CD4-positive, CD25-positive, alpha-beta regulatory T cell (primary cell): Measurements from ENCODE around the gene B3GAT1. TPM values are rescaled to one million over a fixed set of nuclear protein-coding genes. Genes with fewer than 3 reads are reported as not detected.

ENCODE experiments used
- ATAC-seq, 2 donors: fragments of 150-1000 bp; cut with Tn5 transposase; one replicate each; pipeline ENCODE4 v1.10.0; 2021; ENCODE audit warnings: low read depth in 2 of 2, moderate number of reproducible peaks in 2 of 2, moderate library complexity in 1 of 2
- DNase-seq, 3 donors: peaks; one replicate each; pipeline versions ENCODE4 v3.0.0 to v3.0.0-alpha.2; 2012 to 2022; ENCODE audit warnings: mixed read lengths in 1 of 3
- H3K27ac ChIP-seq: one replicate; pipeline ENCODE4 v1.7.0; 2013; ENCODE audit warnings: mild to moderate bottlenecking, low read length; ENCODE audit not compliant: insufficient read depth, poor library complexity, severe bottlenecking
- H3K27me3 ChIP-seq: one replicate; pipeline ENCODE4 v1.7.0; 2013; ENCODE audit warnings: low read length; ENCODE audit not compliant: control insufficient read depth, insufficient read depth
- H3K36me3 ChIP-seq: one replicate; pipeline ENCODE4 v1.7.0; 2013; ENCODE audit warnings: mild to moderate bottlenecking, low read length, moderate library complexity; ENCODE audit not compliant: control insufficient read depth, insufficient read depth
- H3K4me1 ChIP-seq: 2 replicates; pipeline ENCODE4 v1.7.0; 2013; ENCODE audit warnings: mild to moderate bottlenecking, low read length; ENCODE audit not compliant: insufficient read depth, control insufficient read depth, poor library complexity, severe bottlenecking
- H3K4me3 ChIP-seq: one replicate; pipeline ENCODE4 v1.7.0; 2013; ENCODE audit warnings: low read depth, mild to moderate bottlenecking, low read length, moderate library complexity
- H3K9me3 ChIP-seq, 2 experiments: 1 replicate in 1 of 2; 2 replicates in 1 of 2; pipeline ENCODE4 v1.7.0; 2013; ENCODE audit warnings: low read length in 2 of 2, mild to moderate bottlenecking in 1 of 2, moderate library complexity in 1 of 2; ENCODE audit not compliant: control insufficient read depth in 2 of 2
- H3K27ac Mint-ChIP-seq, 3 donors: one replicate each; pipeline ENCODE4 v1.8.0; 2020 to 2022; ENCODE audit warnings: mild to moderate bottlenecking in 3 of 3, mixed read lengths in 3 of 3, moderate library complexity in 2 of 3
- H3K27me3 Mint-ChIP-seq: one replicate; pipeline ENCODE4 v1.8.0; 2022; ENCODE audit warnings: mild to moderate bottlenecking, mixed read lengths
- H3K36me3 Mint-ChIP-seq: one replicate; pipeline ENCODE4 v1.8.0; 2020; ENCODE audit warnings: mixed read lengths
- H3K4me1 Mint-ChIP-seq, 4 donors: one replicate each; pipeline ENCODE4 v1.8.0; 2020 to 2022; ENCODE audit warnings: mixed read lengths in 4 of 4, mild to moderate bottlenecking in 1 of 4
- H3K4me3 Mint-ChIP-seq, 4 donors: one replicate each; pipeline ENCODE4 v1.8.0; 2020 to 2022; ENCODE audit warnings: mild to moderate bottlenecking in 4 of 4, mixed read lengths in 4 of 4, moderate library complexity in 3 of 4
- H3K9me3 Mint-ChIP-seq, 7 donors: one replicate each; pipeline ENCODE4 v1.8.0; 2020 to 2022; ENCODE audit warnings: mixed read lengths in 7 of 7, mild to moderate bottlenecking in 3 of 7, moderate library complexity in 2 of 7
- polyA plus RNA-seq, 4 donors: library from polyadenylated mRNA; unstranded; fragments of 300-500 nt; fragmentation: Illumina TruSeq; gene quantifications; one replicate each; pipeline ENCODE4 v1.2.3, GENCODE V29; 2021
- total RNA-seq: library from RNA; stranded (reverse); gene quantifications from one replicate; pipeline ENCODE4 v1.2.3, GENCODE V29; 2022

The B3GAT1 gene
- total and polyA plus RNA-seq, 5 donors from 2014 or later = 1.9 TPM; not detected in 4

DNA sequence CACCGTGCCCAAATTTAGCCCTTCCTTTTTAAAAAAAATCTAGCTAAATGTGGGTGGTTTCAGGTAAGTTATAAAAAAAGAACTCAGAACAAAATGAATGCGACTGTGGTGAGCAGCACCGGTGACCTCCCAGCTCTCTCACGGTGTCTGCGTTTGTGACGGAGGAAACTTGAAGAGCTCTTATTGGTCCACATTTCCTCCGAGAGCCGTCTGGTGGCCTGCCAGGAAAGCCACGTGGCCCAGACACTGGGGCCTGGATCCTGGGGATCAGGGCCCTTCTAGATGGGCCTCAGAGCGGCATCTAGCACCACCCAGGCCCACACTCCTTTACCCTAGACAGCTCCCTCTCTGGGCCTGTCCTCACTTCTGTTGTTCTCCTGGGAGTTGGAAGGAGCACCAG is 39.5 kb downstream of the B3GAT1 start:
- H3K27me3 ChIP-seq = no peaks in the 10 kb centered on the region
- no peaks in the 10 kb centered on the region for H3K36me3 Mint-ChIP-seq
- no peaks in the 10 kb centered on the region for H3K9me3 Mint-ChIP-seq
- H3K27ac ChIP-seq = no peak overlapping the region
- H3K9me3 ChIP-seq = no peaks in the 10 kb centered on the region
- H3K36me3 ChIP-seq = no peaks in the 10 kb centered on the region
- ATAC-seq (no peak), DNase-seq (no peak)
- H3K27ac Mint-ChIP-seq = no peak overlapping the region
- peaks cover 6% of the 10 kb centered on the region for H3K27me3 Mint-ChIP-seq
- no peak overlapping the region for H3K4me3 Mint-ChIP-seq
- no peaks in the 10 kb centered on the region for H3K4me1 ChIP-seq
- no peaks in the 10 kb centered on the region for H3K4me1 Mint-ChIP-seq
- H3K4me3 ChIP-seq = no peak overlapping the region

DNA sequence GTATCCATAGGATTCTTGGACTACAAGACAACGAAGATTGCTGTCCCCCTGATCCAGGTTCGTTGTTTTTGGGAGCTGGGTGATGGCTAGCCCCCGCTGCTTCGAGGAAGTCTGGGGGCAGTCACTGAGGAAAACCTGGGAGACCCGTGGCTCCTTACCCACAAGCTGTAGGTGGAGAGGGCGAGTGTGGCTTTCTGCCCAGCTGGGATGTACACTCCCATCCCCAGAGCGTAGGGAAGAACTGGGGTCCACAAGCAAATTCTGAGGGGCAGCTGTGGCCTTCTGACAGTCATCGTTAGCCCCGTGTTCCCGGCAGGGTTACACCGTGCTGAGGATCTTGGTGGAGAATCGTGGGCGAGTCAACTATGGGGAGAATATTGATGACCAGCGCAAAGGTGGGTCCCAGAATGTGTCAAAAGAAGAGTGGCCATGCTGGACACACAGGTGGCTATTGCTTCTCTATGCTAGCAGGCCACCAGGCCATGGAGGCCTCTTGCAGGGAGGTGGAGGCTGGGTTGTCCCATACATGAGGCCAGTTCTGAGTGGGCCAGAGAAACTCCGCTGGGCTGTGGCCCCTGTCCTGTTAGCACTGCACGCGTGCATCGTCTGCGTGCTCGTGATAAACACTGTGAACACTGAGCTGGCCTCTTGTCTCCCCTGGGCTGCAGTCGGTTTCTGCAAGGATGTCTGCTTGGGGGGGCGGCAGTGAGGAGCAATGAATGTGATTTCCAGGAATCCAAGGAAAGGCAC is 40.4 kb downstream of the B3GAT1 start:
- no peaks in the 10 kb centered on the region for H3K4me1 ChIP-seq
- H3K4me1 Mint-ChIP-seq = no peaks in the 10 kb centered on the region
- no peak overlapping the region for H3K27ac ChIP-seq
- DNase-seq (no peak), ATAC-seq (no peak)
- no peaks in the 10 kb centered on the region for H3K36me3 Mint-ChIP-seq
- peaks cover 6% of the 10 kb centered on the region for H3K27me3 Mint-ChIP-seq
- H3K27me3 ChIP-seq = no peaks in the 10 kb centered on the region
- H3K36me3 ChIP-seq = no peaks in the 10 kb centered on the region
- no peak overlapping the region for H3K4me3 ChIP-seq
- no peaks in the 10 kb centered on the region for H3K9me3 ChIP-seq
- no peak overlapping the region for H3K4me3 Mint-ChIP-seq
- no peaks in the 10 kb centered on the region for H3K9me3 Mint-ChIP-seq
- no peak overlapping the region for H3K27ac Mint-ChIP-seq

DNA sequence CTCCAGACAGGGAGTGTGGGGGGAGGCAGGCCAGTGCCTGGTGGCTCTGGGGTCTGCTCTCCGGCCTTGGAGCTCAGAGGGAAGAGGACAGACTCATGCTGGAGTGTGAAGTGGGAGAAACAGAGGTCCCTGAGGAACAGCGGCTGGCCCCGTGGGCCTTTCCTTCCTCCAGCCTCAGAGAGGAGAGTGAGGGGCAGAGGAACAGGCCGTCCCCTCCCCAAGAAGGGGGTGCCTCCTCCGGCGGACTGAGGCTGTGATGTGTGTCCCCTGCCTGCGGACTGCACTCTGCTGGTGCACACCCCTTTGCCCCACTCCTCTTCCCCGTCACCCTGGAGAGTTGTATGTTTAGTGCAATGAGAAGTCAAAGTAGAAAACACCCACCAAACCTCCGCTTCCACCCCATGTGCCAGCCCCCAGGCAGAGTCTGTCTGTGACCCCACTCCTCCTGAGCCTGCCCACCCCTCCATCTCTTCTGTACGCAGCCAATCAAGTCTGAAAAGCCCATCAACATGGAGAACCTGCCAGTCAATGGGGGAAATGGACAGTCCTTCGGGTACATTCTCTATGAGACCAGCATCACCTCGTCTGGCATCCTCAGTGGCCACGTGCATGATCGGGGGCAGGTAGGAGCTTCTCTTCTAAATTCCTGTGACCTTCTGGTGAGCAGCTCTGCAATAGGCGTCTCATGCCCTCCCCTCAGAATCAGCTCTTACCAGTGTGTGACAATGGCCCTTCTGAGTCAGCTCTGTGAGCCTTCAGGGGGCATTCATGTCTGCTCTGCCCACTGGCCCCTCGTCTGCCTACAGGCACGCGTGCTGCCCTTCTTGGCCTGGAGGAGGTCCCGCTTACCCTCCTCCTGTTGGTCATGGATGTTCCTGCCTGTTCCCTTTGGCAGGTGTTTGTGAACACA is 41.3 kb downstream of the B3GAT1 start:
- no peaks in the 10 kb centered on the region for H3K4me1 ChIP-seq
- Mint-ChIP-seq H3K4me3 (no peak overlapping the region), H3K9me3 (no peaks in the 10 kb centered on the region), H3K27me3 (peaks cover 6% of the 10 kb centered on the region), H3K4me1 (no peaks in the 10 kb centered on the region), H3K36me3 (no peaks in the 10 kb centered on the region), H3K27ac (no peak overlapping the region)
- no peaks in the 10 kb centered on the region for H3K9me3 ChIP-seq
- ATAC-seq (no peak), DNase-seq (no peak)
- no peaks in the 10 kb centered on the region for H3K27me3 ChIP-seq
- H3K36me3 ChIP-seq = no peaks in the 10 kb centered on the region
- no peak overlapping the region for H3K4me3 ChIP-seq
- H3K27ac ChIP-seq = no peak overlapping the region

DNA sequence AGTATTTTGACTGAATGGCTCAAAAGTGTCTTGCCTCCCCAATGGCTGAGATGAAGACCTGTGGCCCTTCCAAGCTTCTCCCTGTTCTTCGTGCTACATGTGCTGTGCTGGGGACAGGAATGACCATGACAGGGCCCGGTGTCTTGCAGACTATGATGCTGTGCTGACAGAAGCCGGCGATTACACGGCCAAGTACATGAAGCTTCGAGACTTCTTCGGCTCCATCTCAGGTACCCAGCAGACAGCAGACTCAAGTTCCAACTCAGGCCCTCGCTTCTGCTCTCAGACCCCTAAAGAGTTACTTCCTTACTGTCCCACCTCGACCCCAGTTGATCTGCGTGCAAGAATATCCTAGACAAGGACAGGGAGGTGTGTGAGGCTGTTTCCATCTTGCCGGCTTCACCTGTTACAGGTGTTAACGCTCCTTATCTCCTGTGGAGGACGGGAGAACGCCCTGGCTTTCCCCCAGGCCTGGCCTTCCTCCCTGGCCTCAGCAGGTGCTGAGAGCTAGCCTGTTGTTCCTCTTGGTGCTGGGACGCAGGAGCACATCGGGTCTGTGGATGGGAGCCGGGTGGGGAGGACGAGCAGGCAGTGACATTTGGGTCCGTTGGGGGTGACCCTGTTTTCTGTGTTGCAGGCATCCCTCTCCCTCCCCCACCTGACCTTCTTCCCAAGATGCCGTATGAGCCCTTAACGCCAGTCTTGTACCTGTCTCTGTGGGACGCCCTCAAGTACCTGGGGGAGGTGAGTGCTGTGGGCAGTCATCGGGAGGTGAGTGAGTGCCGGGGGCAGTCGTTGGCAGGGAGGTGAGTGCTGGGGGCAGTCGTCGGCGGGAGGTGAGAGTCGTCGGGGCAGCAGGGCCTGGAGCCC is 42.2 kb downstream of the B3GAT1 start:
- H3K36me3 Mint-ChIP-seq = no peaks in the 10 kb centered on the region
- DNase-seq (no peak), ATAC-seq (no peak)
- no peaks in the 10 kb centered on the region for H3K4me1 ChIP-seq
- no peaks in the 10 kb centered on the region for H3K9me3 Mint-ChIP-seq
- H3K27me3 ChIP-seq = no peaks in the 10 kb centered on the region
- H3K4me1 Mint-ChIP-seq = no peaks in the 10 kb centered on the region
- H3K4me3 ChIP-seq = no peak overlapping the region
- no peak overlapping the region for H3K27ac Mint-ChIP-seq
- no peak overlapping the region for H3K4me3 Mint-ChIP-seq
- peaks cover 6% of the 10 kb centered on the region for H3K27me3 Mint-ChIP-seq
- H3K36me3 ChIP-seq = no peaks in the 10 kb centered on the region
- no peaks in the 10 kb centered on the region for H3K9me3 ChIP-seq
- no peak overlapping the region for H3K27ac ChIP-seq

DNA sequence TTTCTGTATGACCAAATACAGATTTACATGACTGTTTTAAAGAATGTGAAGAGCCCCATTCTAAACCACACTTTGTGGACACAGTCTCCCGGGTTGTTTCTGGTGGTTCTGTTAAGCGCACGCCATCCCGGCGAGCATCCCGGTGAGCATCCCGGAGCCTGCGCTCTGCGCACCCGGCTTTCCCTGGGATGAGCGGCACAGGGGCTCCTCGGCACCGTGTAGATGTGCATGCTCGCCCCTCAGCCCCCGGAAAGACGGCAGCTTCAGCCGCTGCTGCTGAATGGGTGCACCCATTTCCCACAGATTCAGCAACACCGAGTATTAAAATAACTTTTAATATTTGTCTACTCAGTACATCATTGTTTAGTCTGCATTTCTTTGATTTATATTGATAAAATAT is 44.3 kb downstream of the B3GAT1 start:
- no peak for DNase-seq
- Histone ChIP-seq H3K27me3 (no peaks in the 10 kb centered on the region), H3K4me1 (no peaks in the 10 kb centered on the region), H3K27ac (no peak overlapping the region), H3K4me3 (no peak overlapping the region), H3K36me3 (no peaks in the 10 kb centered on the region), H3K9me3 (no peaks in the 10 kb centered on the region)
- no peaks in the 10 kb centered on the region for H3K36me3 Mint-ChIP-seq
- H3K9me3 Mint-ChIP-seq = no peaks in the 10 kb centered on the region
- no peak overlapping the region for H3K27ac Mint-ChIP-seq
- peaks cover under 1% of the 10 kb centered on the region for H3K27me3 Mint-ChIP-seq
- no peak overlapping the region for H3K4me3 Mint-ChIP-seq
- no peak for ATAC-seq
- H3K4me1 Mint-ChIP-seq = no peaks in the 10 kb centered on the region

DNA sequence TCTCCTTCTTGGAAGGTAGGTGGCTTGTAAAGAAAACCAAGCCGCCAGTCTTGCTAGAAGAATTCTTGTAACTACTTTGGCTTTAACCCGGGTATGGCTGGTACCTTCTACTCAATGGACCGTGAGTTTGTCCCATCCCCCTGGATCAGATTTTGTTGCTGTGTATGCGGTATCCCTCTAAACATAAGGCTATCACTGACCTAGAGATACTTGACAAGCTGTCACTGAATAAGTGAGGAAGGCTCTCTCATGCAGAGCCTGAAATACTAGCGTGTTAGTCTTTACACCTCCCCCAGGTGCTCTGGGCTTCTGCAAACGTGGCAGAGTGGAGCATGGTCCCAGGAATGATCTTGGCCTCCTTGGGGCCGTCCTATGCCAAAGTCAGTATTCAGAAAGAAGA is 45.8 kb downstream of the B3GAT1 start:
- no peak overlapping the region for H3K4me3 ChIP-seq
- Mint-ChIP-seq H3K27me3 (no peaks in the 10 kb centered on the region), H3K27ac (no peak overlapping the region), H3K9me3 (peaks cover 0 to 2% (median 0%) of the 10 kb centered on the region in 7 donors), H3K36me3 (no peaks in the 10 kb centered on the region), H3K4me3 (no peak overlapping the region), H3K4me1 (peaks cover 0 to 3% (median 0%) of the 10 kb centered on the region in 4 donors)
- no peaks in the 10 kb centered on the region for H3K9me3 ChIP-seq
- H3K27ac ChIP-seq = no peak overlapping the region
- H3K4me1 ChIP-seq = no peaks in the 10 kb centered on the region
- H3K27me3 ChIP-seq = no peaks in the 10 kb centered on the region
- no peak for ATAC-seq
- no peaks in the 10 kb centered on the region for H3K36me3 ChIP-seq
- no peak for DNase-seq

DNA sequence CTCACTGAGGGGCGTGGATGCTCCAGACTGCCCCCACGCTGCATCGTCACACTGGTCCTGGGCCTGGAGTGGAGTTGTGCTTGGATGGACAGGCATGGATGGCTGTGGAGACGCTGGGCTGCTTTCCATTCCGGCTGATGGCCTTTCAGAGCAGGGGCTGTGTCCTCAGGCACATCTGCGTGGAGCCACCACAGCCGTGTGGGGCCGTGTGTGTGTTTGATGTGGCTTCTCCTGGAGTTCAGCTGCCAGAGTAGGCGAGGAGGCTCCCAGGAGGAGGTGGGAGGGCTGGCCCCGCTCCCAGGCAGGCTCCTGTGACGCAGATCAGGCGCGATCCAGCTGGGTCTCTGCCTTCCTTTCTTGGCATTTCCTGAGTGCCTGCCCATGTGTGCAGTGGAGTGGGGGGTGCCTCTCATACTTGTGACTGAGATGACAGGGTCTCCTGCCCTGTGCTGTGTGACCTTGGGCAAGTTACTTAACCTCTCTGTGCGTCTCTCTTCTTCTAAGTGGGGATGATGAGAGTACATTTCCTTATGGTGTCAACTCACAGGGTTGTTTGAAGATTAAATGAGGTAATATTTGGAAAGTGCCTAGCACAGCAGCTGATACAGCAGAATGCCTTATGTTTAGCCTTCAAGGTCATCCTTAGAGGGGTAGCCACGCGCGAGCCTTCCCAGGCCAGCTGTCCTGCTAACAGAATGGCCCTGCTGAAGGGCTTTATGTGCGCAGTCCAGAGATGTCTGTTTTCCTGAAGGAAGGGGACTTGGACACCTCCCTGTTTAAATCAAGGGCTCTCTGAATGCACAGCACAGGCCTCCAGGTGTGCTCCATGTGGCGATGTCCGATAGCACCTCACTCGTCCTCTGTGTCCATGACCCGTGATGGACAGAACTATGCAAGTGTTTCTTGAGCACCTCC is 46.8 kb downstream of the B3GAT1 start:
- ATAC-seq = no peak
- Histone ChIP-seq H3K4me1 (peaks cover 2% of the 10 kb centered on the region), H3K9me3 (no peaks in the 10 kb centered on the region), H3K27me3 (no peaks in the 10 kb centered on the region), H3K27ac (no peak overlapping the region), H3K36me3 (no peaks in the 10 kb centered on the region), H3K4me3 (no peak overlapping the region)
- no peak for DNase-seq
- no peak overlapping the region for H3K4me3 Mint-ChIP-seq
- peaks cover 0 to 5% (median under 1%) of the 10 kb centered on the region in 4 donors for H3K4me1 Mint-ChIP-seq
- peaks cover 0 to 2% (median 0%) of the 10 kb centered on the region in 7 donors for H3K9me3 Mint-ChIP-seq
- H3K27me3 Mint-ChIP-seq = no peaks in the 10 kb centered on the region
- no peaks in the 10 kb centered on the region for H3K36me3 Mint-ChIP-seq
- H3K27ac Mint-ChIP-seq = no peak overlapping the region
